Esophagus muscularis mucosa (tissue), 4 donors: ENCODE results near the gene CC2D1A. TPM values are rescaled to one million over a fixed set of nuclear protein-coding genes. Genes with fewer than 3 reads are reported as not detected.
A peak's percentile ranks its signal among the peaks of the same experiment; 100 is the strongest.

Experiments used
- DNase-seq: peaks from one replicate; pipeline ENCODE4 v3.0.0-alpha.2; 2017; ENCODE audit errors: extremely low spot score
- H3K27ac ChIP-seq, 4 donors: fragments of 200-600 bp; sonication (generic); replicated peaks in 1 of 4; 1 replicate in 3 of 4; 2 replicates in 1 of 4; pipeline ENCODE4 v1.5.1; 2016 to 2019; ENCODE audit warnings: mild to moderate bottlenecking in 1 of 4
- H3K27me3 ChIP-seq, 4 donors: fragments of 200-600 bp; sonication (generic); one replicate each; pipeline versions ENCODE4 v1.5.1 to v1.6.0; 2016 to 2019
- H3K36me3 ChIP-seq, 4 donors: fragments of 200-600 bp; sonication (generic); one replicate each; pipeline ENCODE4 v1.5.1; 2016 to 2019
- H3K4me1 ChIP-seq, 4 donors: fragments of 200-600 bp; sonication (generic); one replicate each; pipeline ENCODE4 v1.5.1; 2016 to 2019
- H3K4me3 ChIP-seq, 4 donors: fragments of 200-600 bp; sonication (generic); 1 replicate in 2 of 4; 2 replicates in 2 of 4; pipeline ENCODE4 v1.5.1; 2016 to 2019; ENCODE audit warnings: mild to moderate bottlenecking in 4 of 4, moderate library complexity in 1 of 4
- H3K9me3 ChIP-seq, 4 donors: fragments of 200-600 bp; sonication (generic); 1 replicate in 3 of 4; 2 replicates in 1 of 4; pipeline ENCODE4 v1.5.1; 2016 to 2019
- EP300 ChIP-seq: sonication (generic); formaldehyde crosslinking; IDR thresholded peaks from one replicate; pipeline ENCODE4 v1.6.1; 2017; ENCODE audit warnings: antibody characterized with exemption
- POLR2A ChIP-seq: fragments of 450-650 bp; IDR thresholded peaks from one replicate; pipeline ENCODE4 v1.6.1; 2017; ENCODE audit warnings: antibody characterized with exemption, moderate library complexity, mild to moderate bottlenecking, low read depth
- POLR2AphosphoS5 ChIP-seq, 2 donors: sonication (generic); formaldehyde crosslinking; IDR thresholded peaks; one replicate each; pipeline ENCODE4 v1.6.1; 2017; ENCODE audit warnings: antibody characterized with exemption in 2 of 2
- WGBS: methylation state at CpG from one replicate; pipeline ENCODE4 v1.1.5; 2018; 5-methylcytosine and 5-hydroxymethylcytosine counted together
- intact Hi-C: fragments of 100-400 bp; cut with DNase I; formaldehyde crosslinking; loops from one replicate; pipeline ENCODE4 v1.15.1; 2023
- total RNA-seq, 4 donors: library from RNA; depleted of rRNA; stranded (reverse); fragments of >200 nt; gene quantifications; one replicate each; pipeline versions ENCODE4 v1.1.0 to v1.2.1, GENCODE V29; 2016
- TF ChIP-seq, protein P1 (sequence below), 3 experiments: fragments of 200-600 bp in 2 of 3; fragments of 450-650 bp in 1 of 3; sonication (generic) in 2 of 3; IDR thresholded peaks; one replicate each; pipeline ENCODE4 v1.5.1; 2017 to 2019; ENCODE audit warnings: antibody characterized with exemption in 3 of 3, mild to moderate bottlenecking in 2 of 3, moderate library complexity in 1 of 3

The CC2D1A gene
- total RNA-seq, 4 donors from 2014 or later: 22.9 to 42.8 (median 33.6) TPM

DNA sequence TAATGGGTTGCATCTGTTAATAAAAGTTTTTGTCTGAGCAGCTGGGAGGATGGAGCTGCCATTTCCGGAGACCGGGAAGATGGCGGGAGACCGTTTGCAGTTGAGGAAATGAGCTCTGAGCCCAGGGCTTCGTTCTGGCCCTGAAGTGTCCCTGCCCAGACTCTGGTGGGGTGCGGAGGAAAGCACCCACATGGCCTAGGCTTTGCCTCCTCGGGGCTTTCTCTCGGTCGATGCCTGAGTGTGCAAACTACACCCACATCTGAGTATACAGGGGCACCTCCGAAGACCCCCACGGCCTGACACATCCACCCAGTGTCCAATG is 44.6 kb upstream of the CC2D1A start:
- DNase-seq: peak; percentile 90
- H3K4me1 ChIP-seq: peaks cover 23 to 52% (median 46%) of the 10 kb centered on the region in 4 donors
- peak overlapping the region; percentile 85 to 97 (median 92) for H3K27ac ChIP-seq
- no peak for TF ChIP-seq POLR2A
- no peak for TF ChIP-seq EP300
- TF ChIP-seq, protein P1, sequence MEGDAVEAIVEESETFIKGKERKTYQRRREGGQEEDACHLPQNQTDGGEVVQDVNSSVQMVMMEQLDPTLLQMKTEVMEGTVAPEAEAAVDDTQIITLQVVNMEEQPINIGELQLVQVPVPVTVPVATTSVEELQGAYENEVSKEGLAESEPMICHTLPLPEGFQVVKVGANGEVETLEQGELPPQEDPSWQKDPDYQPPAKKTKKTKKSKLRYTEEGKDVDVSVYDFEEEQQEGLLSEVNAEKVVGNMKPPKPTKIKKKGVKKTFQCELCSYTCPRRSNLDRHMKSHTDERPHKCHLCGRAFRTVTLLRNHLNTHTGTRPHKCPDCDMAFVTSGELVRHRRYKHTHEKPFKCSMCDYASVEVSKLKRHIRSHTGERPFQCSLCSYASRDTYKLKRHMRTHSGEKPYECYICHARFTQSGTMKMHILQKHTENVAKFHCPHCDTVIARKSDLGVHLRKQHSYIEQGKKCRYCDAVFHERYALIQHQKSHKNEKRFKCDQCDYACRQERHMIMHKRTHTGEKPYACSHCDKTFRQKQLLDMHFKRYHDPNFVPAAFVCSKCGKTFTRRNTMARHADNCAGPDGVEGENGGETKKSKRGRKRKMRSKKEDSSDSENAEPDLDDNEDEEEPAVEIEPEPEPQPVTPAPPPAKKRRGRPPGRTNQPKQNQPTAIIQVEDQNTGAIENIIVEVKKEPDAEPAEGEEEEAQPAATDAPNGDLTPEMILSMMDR (IDR thresholded peaks at IDR 0.05): no peak
- TF ChIP-seq POLR2AphosphoS5 (IDR thresholded peaks at IDR 0.05): no peak
- H3K36me3 ChIP-seq: no peaks in the 10 kb centered on the region
- WGBS: 27% methylated on average over 5 of the region's 11 CpGs
- no peaks in the 10 kb centered on the region for H3K9me3 ChIP-seq
- H3K27me3 ChIP-seq: no peaks in the 10 kb centered on the region
- peak overlapping the region; percentile 51 to 60 (median 54) for H3K4me3 ChIP-seq
- intact Hi-C loops: loop anchor here (5.0 kb wide), 1 partner anchor 264 kb away; no protein-coding TSS in a partner anchor

DNA sequence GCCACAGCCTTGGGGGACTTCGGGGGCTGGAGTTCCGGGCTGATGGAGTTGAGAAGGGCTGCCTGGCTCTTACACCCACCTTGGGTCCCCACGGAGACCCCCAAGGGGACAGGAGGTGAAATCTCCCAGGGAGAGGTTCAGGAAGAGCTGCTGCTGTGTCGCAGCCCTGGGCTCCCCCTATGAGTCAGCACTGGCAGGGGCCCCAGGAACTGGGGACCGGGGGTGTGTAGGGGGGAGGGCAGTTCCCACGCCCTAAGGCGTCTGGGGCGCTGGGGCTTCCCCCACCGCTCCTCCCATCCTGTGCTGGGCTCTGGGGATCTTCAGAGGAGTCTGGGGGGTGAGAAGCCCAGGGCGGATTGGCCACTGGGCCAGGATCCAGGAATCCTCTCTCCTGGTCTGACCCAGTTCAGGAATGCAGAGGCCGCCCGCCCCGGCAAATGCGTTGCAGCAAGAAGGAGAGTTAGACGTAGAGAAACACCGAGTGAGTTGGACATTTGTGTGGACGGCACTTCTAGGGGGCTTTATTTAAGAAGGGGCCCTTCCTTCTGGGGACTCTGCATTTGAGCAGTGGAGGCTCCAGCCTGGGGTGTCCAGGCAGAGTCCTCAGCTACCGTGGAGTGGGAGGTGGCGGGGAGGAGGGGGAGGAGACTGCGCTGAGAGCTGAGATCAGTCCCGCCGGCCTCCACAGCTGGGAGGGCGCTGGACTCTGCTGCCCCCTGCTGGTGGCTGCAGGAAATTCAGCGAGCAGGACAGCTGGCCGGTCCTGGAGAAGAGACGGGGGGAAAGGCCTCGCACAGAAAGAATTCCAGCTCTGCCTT is 44.1 kb upstream of the CC2D1A start:
- peaks cover 25 to 54% (median 48%) of the 10 kb centered on the region in 4 donors for H3K4me1 ChIP-seq
- no peaks in the 10 kb centered on the region for H3K9me3 ChIP-seq
- peak overlapping the region; percentile 85 to 97 (median 92) for H3K27ac ChIP-seq
- TF ChIP-seq POLR2AphosphoS5 (IDR thresholded peaks at IDR 0.05): peak; percentile 73 to 80
- TF ChIP-seq, protein P1 (IDR thresholded peaks at IDR 0.05): peak; percentile 98 to 100 (median 99)
- no peak for TF ChIP-seq EP300
- TF ChIP-seq POLR2A: no peak
- intact Hi-C loops: loop anchor here (2.0 to 5.0 kb wide), 2 partner anchors 77 to 265 kb away; no protein-coding TSS in a partner anchor
- H3K36me3 ChIP-seq: no peaks in the 10 kb centered on the region
- no peaks in the 10 kb centered on the region for H3K27me3 ChIP-seq
- WGBS: 2% methylated on average over 25 of the region's 27 CpGs
- DNase-seq: peak; percentile 98
- peak overlapping the region; percentile 51 to 60 (median 54) for H3K4me3 ChIP-seq

DNA sequence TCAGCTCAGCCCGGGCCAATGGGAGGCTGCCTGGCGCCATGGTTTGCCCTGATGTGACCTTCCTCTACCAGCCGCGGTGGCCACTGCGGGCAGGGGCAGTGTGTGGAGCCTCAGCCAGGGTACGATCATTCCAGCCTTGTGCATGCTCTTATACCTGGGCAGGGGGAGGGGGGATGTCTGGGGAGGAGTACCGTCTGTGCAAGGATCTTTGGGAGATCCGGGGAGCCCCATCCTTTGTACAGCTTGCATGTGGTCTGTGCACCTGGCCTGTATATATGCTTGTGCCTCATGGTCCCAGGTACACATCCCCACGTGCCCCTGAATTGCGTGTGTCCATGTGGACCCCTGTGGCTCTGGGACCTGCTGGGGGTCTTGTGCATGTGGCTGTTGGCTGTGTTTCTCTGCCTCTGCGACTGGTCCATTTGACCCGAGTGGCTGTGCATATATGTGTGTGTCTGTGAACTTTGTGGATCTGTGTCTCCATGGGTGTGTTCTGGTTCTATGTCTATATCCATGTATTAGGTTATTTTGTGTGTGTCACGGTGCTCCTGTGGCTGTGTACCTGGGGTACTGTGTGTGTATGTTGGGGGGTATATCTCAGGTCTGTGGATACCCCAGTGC is 41.8 kb upstream of the CC2D1A start:
- Histone ChIP-seq H3K4me3 (peak overlapping the region in 3 of 4 donors; percentile 61 to 90 (median 84)), H3K36me3 (no peaks in the 10 kb centered on the region), H3K27me3 (no peaks in the 10 kb centered on the region), H3K27ac (peak overlapping the region; percentile 80 to 92 (median 83)), H3K9me3 (no peaks in the 10 kb centered on the region), H3K4me1 (peaks cover 25 to 54% (median 48%) of the 10 kb centered on the region in 4 donors)
- TF ChIP-seq POLR2AphosphoS5 (IDR thresholded peaks at IDR 0.05) (no peak), POLR2A (no peak), EP300 (no peak)
- TF ChIP-seq, protein P1 (IDR thresholded peaks at IDR 0.05): no peak
- WGBS: 45% methylated on average over 11 of the region's 13 CpGs
- intact Hi-C loops: loop anchor here (5.0 kb wide), 1 partner anchor 267 kb away; no protein-coding TSS in a partner anchor
- peak; percentile 92 for DNase-seq

DNA sequence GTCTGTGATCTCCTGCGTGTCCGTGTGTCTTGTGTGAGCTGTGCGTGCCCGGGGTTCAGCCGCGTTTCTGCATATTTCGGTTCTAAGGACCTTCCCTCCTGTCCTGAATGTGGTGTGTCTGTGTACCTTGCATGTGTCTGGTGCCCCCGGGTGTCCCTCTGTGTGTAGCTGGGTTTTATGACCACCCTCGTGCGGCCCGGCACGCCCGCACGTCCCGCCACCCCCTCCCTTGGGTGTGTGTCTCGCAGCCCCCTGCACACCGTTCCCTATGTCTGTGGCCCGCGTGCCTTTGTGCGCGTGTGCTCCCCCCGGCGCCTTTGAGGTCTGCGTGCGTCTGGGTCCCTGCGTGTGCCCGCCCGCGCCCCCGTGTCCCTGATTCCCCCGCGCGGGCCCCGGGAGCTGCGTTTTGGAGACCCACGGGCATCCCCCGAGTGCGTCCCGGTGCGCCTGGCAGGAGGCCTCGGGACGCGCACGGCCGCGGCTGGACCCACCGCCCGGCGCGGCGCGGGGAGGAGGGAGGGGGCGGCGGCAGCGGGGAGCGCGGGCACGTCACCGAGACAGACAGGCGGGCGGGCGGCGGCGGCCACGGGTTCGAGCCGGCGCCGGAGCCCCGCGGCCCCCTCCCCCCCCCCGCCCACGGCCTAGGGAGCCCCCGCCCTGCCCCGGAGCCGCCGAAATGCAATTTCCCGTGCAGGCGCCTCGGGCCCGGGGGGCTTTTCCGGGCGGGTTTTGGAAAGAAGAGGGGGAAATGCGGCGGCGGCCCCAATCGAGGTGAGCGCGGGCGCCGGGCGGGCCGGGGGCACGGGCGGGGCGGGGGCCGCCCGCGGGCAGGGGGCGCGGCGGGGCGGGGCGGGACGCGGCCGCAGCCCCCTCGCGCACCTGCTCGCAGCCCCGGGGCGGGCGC is 41.1 kb upstream of the CC2D1A start:
- intact Hi-C loops: loop anchor here (5.0 kb wide), 1 partner anchor 268 kb away; no protein-coding TSS in a partner anchor
- Histone ChIP-seq H3K4me3 (peak overlapping the region; percentile 61 to 90 (median 82)), H3K27ac (peak overlapping the region; percentile 80 to 92 (median 83)), H3K4me1 (peaks cover 25 to 48% (median 41%) of the 10 kb centered on the region in 4 donors), H3K9me3 (no peaks in the 10 kb centered on the region), H3K36me3 (no peaks in the 10 kb centered on the region), H3K27me3 (no peaks in the 10 kb centered on the region)
- 10% methylated on average over 23 of the region's 113 CpGs for WGBS
- DNase-seq: peak; percentile 77
- TF ChIP-seq EP300: no peak
- TF ChIP-seq, protein P1 (IDR thresholded peaks at IDR 0.05): no peak
- no peak for TF ChIP-seq POLR2A
- no peak for TF ChIP-seq POLR2AphosphoS5 (IDR thresholded peaks at IDR 0.05)
